ENCODE data around the gene RPL18A. TPM values are rescaled to one million over a fixed set of nuclear protein-coding genes. Genes with fewer than 3 reads are reported as not detected.
A peak's percentile ranks its signal among the peaks of the same experiment; 100 is the strongest.

The RPL18A gene
- total and polyA plus RNA-seq, 4 donors, result 639 to 1,987 (median 1,843) TPM

DNA sequence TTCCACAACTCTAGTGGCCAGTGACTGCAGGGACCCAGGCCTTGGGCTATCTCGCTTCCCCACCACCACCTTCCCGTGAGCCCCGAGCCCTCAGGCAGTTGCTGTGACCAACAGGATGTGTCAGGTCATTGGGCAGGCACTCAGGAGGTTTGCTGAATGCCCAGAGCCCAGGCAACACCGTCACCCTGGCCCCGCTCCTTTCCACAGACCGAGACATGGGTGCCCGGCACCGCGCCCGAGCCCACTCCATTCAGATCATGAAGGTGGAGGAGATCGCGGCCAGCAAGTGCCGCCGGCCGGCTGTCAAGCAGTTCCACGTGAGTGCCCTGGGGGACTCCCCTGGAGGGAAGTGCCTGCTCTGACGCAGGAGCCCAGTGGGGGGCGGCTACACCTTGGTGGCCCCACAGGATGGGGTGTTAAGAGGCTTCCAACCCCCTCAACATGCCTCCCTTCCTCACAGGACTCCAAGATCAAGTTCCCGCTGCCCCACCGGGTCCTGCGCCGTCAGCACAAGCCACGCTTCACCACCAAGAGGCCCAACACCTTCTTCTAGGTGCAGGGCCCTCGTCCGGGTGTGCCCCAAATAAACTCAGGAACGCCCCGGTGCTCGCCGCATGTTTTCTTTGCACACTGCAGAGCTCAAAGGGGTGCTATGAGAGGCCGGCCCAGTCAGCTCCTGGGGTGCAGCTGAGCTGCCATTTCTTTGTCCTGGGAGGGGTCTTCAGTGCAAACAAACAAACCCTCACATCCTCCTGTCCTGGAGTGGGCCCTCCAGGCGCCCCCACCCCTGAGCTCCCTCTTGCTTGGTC lies 3.2 kb downstream of the RPL18A start:
- WGBS, 2 donors, result 88 to 90% methylated on average over 27 to 31 of the region's 31 CpGs
- H3K4me1 ChIP-seq (ENCODE audit: control insufficient read depth in 5 of 5, insufficient read depth in 5 of 5, low read length in 5 of 5), result peaks cover 0 to 18% (median 6%) of the 10 kb centered on the region in 5 donors
- no peaks in the 10 kb centered on the region for H3K9me3 ChIP-seq (ENCODE audit: control insufficient read depth in 4 of 4, insufficient read depth in 3 of 4, low read length in 3 of 4)
- H3K27ac ChIP-seq (ENCODE audit: low read depth in 1 of 2, low read length in 1 of 2), result no peak overlapping the region
- no peak for DNase-seq
- TF ChIP-seq, protein P1, sequence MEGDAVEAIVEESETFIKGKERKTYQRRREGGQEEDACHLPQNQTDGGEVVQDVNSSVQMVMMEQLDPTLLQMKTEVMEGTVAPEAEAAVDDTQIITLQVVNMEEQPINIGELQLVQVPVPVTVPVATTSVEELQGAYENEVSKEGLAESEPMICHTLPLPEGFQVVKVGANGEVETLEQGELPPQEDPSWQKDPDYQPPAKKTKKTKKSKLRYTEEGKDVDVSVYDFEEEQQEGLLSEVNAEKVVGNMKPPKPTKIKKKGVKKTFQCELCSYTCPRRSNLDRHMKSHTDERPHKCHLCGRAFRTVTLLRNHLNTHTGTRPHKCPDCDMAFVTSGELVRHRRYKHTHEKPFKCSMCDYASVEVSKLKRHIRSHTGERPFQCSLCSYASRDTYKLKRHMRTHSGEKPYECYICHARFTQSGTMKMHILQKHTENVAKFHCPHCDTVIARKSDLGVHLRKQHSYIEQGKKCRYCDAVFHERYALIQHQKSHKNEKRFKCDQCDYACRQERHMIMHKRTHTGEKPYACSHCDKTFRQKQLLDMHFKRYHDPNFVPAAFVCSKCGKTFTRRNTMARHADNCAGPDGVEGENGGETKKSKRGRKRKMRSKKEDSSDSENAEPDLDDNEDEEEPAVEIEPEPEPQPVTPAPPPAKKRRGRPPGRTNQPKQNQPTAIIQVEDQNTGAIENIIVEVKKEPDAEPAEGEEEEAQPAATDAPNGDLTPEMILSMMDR (IDR thresholded peaks at IDR 0.05; ENCODE audit: control extremely low read depth, extremely low read depth), result no peak
- peaks cover 13 to 41% (median 25%) of the 10 kb centered on the region in 4 donors for H3K36me3 ChIP-seq (ENCODE audit: control insufficient read depth in 4 of 4, insufficient read depth in 4 of 4, low read length in 4 of 4)
- no peaks in the 10 kb centered on the region for H3K27me3 ChIP-seq (ENCODE audit: control insufficient read depth in 3 of 3, insufficient read depth in 3 of 3, low read length in 2 of 3)
- ATAC-seq (ENCODE audit: insufficient read depth, low FRiP score), result no peak
- no peak overlapping the region for H3K4me3 ChIP-seq
- no peak overlapping the region for H3K9ac ChIP-seq (ENCODE audit: insufficient read depth in 1 of 2, low read length in 2 of 2)

DNA sequence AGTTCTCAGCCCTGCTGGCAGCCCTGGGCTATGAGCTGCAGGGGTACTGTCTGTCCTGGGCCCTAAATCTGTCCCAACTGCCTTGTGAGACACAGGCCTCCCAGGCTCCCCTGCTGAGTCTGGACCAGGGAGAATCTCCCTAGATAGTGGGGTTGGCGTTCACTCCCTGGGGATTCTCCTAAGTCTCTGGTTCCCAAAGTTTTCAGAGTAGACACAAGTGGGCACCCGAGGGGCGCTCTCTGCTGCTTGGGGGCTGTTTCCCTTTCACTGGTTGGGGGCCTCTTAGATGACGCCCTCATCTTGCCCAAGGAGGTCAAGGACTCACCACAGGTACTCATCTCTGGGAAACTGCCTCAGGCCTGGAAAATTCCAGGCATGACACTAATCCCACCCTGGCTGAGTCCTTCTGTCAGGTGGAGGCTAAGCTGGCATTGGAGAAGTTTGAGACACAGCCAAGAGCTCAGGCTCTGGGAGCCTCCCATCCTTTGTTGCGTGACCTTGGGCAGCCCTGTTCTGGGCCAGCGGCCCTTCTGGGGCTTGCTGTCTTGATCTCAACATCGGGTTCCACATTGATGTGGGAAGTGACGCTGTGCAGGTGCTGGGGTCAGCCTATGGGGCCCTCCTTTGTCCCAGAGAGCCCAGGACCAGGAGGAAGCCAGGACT lies 3.9 kb downstream of the RPL18A start:
- Histone ChIP-seq H3K9ac (ENCODE audit: insufficient read depth in 1 of 2, low read length in 2 of 2) (no peak overlapping the region), H3K4me3 (no peak overlapping the region), H3K27me3 (ENCODE audit: control insufficient read depth in 3 of 3, insufficient read depth in 3 of 3, low read length in 2 of 3) (peaks cover 0 to 5% (median 4%) of the 10 kb centered on the region in 3 donors), H3K27ac (ENCODE audit: low read depth in 1 of 2, low read length in 1 of 2) (peak overlapping the region in 1 of 2 donors; percentile 28), H3K4me1 (ENCODE audit: control insufficient read depth in 5 of 5, insufficient read depth in 5 of 5, low read length in 5 of 5) (peaks cover 0 to 18% (median 6%) of the 10 kb centered on the region in 5 donors), H3K9me3 (ENCODE audit: control insufficient read depth in 4 of 4, insufficient read depth in 3 of 4, low read length in 3 of 4) (no peaks in the 10 kb centered on the region), H3K36me3 (ENCODE audit: control insufficient read depth in 4 of 4, insufficient read depth in 4 of 4, low read length in 4 of 4) (peaks cover 13 to 41% (median 25%) of the 10 kb centered on the region in 4 donors)
- no peak for ATAC-seq (ENCODE audit: insufficient read depth, low FRiP score)
- 81 to 88% methylated on average over 8 of the region's 8 CpGs for WGBS, 2 donors
- TF ChIP-seq, protein P1 (IDR thresholded peaks at IDR 0.05; ENCODE audit: control extremely low read depth, extremely low read depth), result no peak
- no peak for DNase-seq

DNA sequence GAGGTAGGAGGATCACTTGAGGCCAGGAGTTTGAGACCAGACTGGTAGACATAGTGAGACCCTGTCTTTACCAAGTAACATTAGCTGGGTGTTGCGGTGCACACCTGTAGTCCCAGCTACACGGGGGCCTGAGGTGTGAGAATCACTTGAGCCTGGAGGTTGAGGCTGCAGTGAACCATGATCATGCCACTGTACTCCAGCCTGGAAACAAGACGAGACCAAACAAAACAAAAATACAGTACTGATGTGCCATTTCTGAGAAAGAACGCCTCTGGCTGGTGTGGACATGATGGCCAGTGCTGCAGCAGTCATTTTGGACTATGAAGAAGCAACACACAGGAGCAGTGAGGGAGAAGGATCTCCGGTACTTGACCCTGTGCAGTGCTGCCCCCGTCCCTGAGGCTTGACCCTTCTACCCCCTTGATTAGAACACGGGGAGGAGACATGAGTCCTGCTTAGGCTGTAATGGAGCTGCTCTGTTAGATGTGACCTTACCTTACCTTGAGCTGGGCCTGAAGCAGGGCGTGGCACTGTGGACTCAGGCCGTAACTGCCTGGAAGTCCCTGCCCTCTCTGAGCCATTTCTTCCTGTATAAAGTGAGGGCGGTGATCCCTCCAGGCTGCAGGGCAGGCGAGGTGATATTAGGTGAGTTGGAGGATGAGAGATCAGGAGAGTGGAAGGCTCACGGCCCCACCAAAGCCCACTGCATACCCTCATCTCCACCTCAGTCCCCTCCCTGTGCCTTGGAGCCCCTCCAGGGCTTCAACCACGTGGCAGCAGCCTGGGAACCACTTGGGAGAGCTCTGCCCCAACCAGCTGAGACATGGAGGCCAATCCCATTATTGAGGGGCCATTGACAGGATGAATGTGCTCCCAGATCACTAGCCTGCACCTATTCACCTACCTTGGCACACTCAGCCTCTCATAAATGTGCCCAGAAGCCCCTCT lies 5.9 kb downstream of the RPL18A start:
- TF ChIP-seq, protein P1 (IDR thresholded peaks at IDR 0.05; ENCODE audit: control extremely low read depth, extremely low read depth), result no peak
- Histone ChIP-seq H3K9me3 (ENCODE audit: control insufficient read depth in 4 of 4, insufficient read depth in 3 of 4, low read length in 3 of 4) (no peaks in the 10 kb centered on the region), H3K27me3 (ENCODE audit: control insufficient read depth in 3 of 3, insufficient read depth in 3 of 3, low read length in 2 of 3) (peaks cover 0 to 22% (median 18%) of the 10 kb centered on the region in 3 donors), H3K36me3 (ENCODE audit: control insufficient read depth in 4 of 4, insufficient read depth in 4 of 4, low read length in 4 of 4) (peaks cover 13 to 36% (median 25%) of the 10 kb centered on the region in 4 donors), H3K4me1 (ENCODE audit: control insufficient read depth in 5 of 5, insufficient read depth in 5 of 5, low read length in 5 of 5) (peaks cover 0 to 12% (median 3%) of the 10 kb centered on the region in 5 donors), H3K4me3 (no peak overlapping the region), H3K27ac (ENCODE audit: low read depth in 1 of 2, low read length in 1 of 2) (no peak overlapping the region), H3K9ac (ENCODE audit: insufficient read depth in 1 of 2, low read length in 2 of 2) (no peak overlapping the region)
- 70 to 77% methylated on average over 13 of the region's 13 CpGs for WGBS, 2 donors
- ATAC-seq (ENCODE audit: insufficient read depth, low FRiP score), result no peak
- no peak for DNase-seq
